Hippocampal formation (tissue), 2 donors: ENCODE measurements around the gene TTC3.

Experiments
- DNase-seq, 2 donors: peaks; one replicate each; lab custom pipeline; 2025; lab: John Stamatoyannopoulos, UW

The TTC3 gene

GRCh38 chr21:37059181-37059580 is 13.9 kb upstream of the TTC3 start:
- no peak for DNase-seq

- peak; percentile 11 to 50 for DNase-seq
Observed at GRCh38 chr21:37060296-37060695, 12.8 kb upstream of the TTC3 start.

- no peak for DNase-seq
Observed at GRCh38 chr21:37061926-37062592, 11.0 kb upstream of the TTC3 start.

- no peak for DNase-seq
Observed at GRCh38 chr21:37062593-37062935, 10.5 kb upstream of the TTC3 start.

GRCh38 chr21:37063433-37063832 is 9.6 kb upstream of the TTC3 start:
- DNase-seq, result no peak

GRCh38 chr21:37064841-37065240 is 8.2 kb upstream of the TTC3 start:
- DNase-seq, result no peak

GRCh38 chr21:37065561-37066177 is 7.4 kb upstream of the TTC3 start:
- no peak for DNase-seq

- DNase-seq, result no peak
Observed at GRCh38 chr21:37071561-37072273, 1.3 kb upstream of the TTC3 start.

GRCh38 chr21:37072274-37072987 is 623 bp upstream of the TTC3 start:
- DNase-seq, result peak; percentile 89 to 93

GRCh38 chr21:37073417-37074196 is 553 bp downstream of the TTC3 start:
- peak; percentile 63 to 68 for DNase-seq

GRCh38 chr21:37074197-37074510 is 1.1 kb downstream of the TTC3 start:
- DNase-seq, result no peak

- DNase-seq, result no peak
Observed at GRCh38 chr21:37074546-37074945, 1.5 kb downstream of the TTC3 start.

- no peak for DNase-seq
Observed at GRCh38 chr21:37075214-37075770, 2.2 kb downstream of the TTC3 start.

- DNase-seq, result no peak
Observed at GRCh38 chr21:37076087-37076850, 3.2 kb downstream of the TTC3 start.

- DNase-seq, result no peak
Observed at GRCh38 chr21:37077403-37077802, 4.3 kb downstream of the TTC3 start.

GRCh38 chr21:37079211-37079824 is 6.3 kb downstream of the TTC3 start:
- no peak for DNase-seq

- no peak for DNase-seq
Observed at GRCh38 chr21:37082375-37082774, 9.3 kb downstream of the TTC3 start.

- DNase-seq, result no peak
Observed at GRCh38 chr21:37082856-37083528, 9.9 kb downstream of the TTC3 start.

GRCh38 chr21:37085726-37086125 is 12.7 kb downstream of the TTC3 start:
- DNase-seq, result no peak

- DNase-seq, result peak in 1 of 2 donors; percentile 20
Observed at GRCh38 chr21:37087188-37087587, 14.1 kb downstream of the TTC3 start.
